Measurements from ENCODE around the gene D2HGDH. TPM values are rescaled to one million over a fixed set of nuclear protein-coding genes. Genes with fewer than 3 reads are reported as not detected.
A peak's percentile ranks its signal among the peaks of the same experiment; 100 is the strongest.

The D2HGDH gene
- total and polyA plus RNA-seq, 2 of the 13 experiments (the other 11 are each of a cell fraction or from before 2014, with no cell fraction given): 19.2 to 20.3 TPM

- no peak for TF ChIP-seq NCOR1 (IDR thresholded peaks at IDR 0.05; ENCODE audit: borderline replicate concordance, low read length)
- no peak for TF ChIP-seq ZNF260 (CRISPR knock-in tag; IDR thresholded peaks at IDR 0.05; ENCODE audit: borderline replicate concordance, low read depth)
- peak; percentile 88 for TF ChIP-seq RBFOX2 (IDR thresholded peaks at IDR 0.05; ENCODE audit: low read depth, low read length)
- peak; percentile 82 for TF ChIP-seq MED1 (CRISPR knock-in tag; IDR thresholded peaks at IDR 0.05)
- no peak for TF ChIP-seq EHMT2 (IDR thresholded peaks at IDR 0.05; ENCODE audit: borderline replicate concordance, low read depth, low read length)
- TF ChIP-seq ZNF772 (CRISPR knock-in tag; IDR thresholded peaks at IDR 0.05): 0 out of 2 replicates have a peak, but pooled peaks have one; percentile 21
- no peak; the same call in 1 of the 2 replicates for TF ChIP-seq SOX13 (IDR thresholded peaks at IDR 0.05)
- peak in 1 of 2 experiments; percentile 82; a peak in 2 of 4 replicates for TF ChIP-seq SOX13 (CRISPR knock-in tag; conservative IDR thresholded peaks at IDR 0.05 in 1 of 2, IDR thresholded peaks at IDR 0.05 in 1 of 2)
- TF ChIP-seq SUZ12 (IDR thresholded peaks at IDR 0.05; ENCODE audit: low read depth, low read length): no peak
- no peak for TF ChIP-seq ZNF10 (CRISPR knock-in tag; IDR thresholded peaks at IDR 0.05; ENCODE audit: borderline replicate concordance, low read depth)
- 0 out of 2 replicates have a peak, but pooled peaks have one; percentile 7 for TF ChIP-seq ZNF264 (CRISPR knock-in tag; IDR thresholded peaks at IDR 0.05)
- no peak for TF ChIP-seq ZNF124 (CRISPR knock-in tag; IDR thresholded peaks at IDR 0.05)
- no peak for TF ChIP-seq ZNF569 (CRISPR knock-in tag; IDR thresholded peaks at IDR 0.05; ENCODE audit: borderline replicate concordance)
- TF ChIP-seq SRY (CRISPR knock-in tag; IDR thresholded peaks at IDR 0.05): peak; percentile 68; the same call in 1 of the 2 replicates
- peak; percentile 63 for TF ChIP-seq ZBTB7A (CRISPR knock-in tag; IDR thresholded peaks at IDR 0.05)
- peak; percentile 78; the same call in 1 of the 2 replicates for TF ChIP-seq SKIL (CRISPR knock-in tag; IDR thresholded peaks at IDR 0.05; ENCODE audit: borderline replicate concordance)
- TF ChIP-seq ZNF280D (CRISPR knock-in tag; IDR thresholded peaks at IDR 0.05): peak; percentile 60; the same call in 1 of the 2 replicates
- no peak for TF ChIP-seq HMG20B (CRISPR knock-in tag; conservative IDR thresholded peaks at IDR 0.05)
- no peak for TF ChIP-seq SMC3 (IDR thresholded peaks at IDR 0.05; ENCODE audit: low read length)
- 0 out of 2 replicates have a peak, but pooled peaks have one; percentile 39 for TF ChIP-seq ZNF644 (CRISPR knock-in tag; IDR thresholded peaks at IDR 0.05; ENCODE audit: low read depth)
- no peak for TF ChIP-seq NFYB (CRISPR knock-in tag; IDR thresholded peaks at IDR 0.05)
These were observed 39.3 kb downstream of the D2HGDH start (continued) for GRCh38 chr2:241773511-241774418.

Data from HepG2 (cell line).